GM19025 (cell line): ENCODE measurements around the gene PLCB1.
"Not testable (repeated sequence)": the region's sequence is repeated elsewhere in the genome, so short reads cannot be mapped to it uniquely, and the experiment has no call there.

Source experiments
- ATAC-seq: cut with Tn5 transposase; IDR thresholded peaks from one replicate; pipeline ENCODE4 v1.9.1; 2021; ENCODE audit warnings: mild to moderate bottlenecking, low read depth, moderate library complexity; ENCODE audit not compliant: unreplicated experiment

PLCB1 gene

DNA sequence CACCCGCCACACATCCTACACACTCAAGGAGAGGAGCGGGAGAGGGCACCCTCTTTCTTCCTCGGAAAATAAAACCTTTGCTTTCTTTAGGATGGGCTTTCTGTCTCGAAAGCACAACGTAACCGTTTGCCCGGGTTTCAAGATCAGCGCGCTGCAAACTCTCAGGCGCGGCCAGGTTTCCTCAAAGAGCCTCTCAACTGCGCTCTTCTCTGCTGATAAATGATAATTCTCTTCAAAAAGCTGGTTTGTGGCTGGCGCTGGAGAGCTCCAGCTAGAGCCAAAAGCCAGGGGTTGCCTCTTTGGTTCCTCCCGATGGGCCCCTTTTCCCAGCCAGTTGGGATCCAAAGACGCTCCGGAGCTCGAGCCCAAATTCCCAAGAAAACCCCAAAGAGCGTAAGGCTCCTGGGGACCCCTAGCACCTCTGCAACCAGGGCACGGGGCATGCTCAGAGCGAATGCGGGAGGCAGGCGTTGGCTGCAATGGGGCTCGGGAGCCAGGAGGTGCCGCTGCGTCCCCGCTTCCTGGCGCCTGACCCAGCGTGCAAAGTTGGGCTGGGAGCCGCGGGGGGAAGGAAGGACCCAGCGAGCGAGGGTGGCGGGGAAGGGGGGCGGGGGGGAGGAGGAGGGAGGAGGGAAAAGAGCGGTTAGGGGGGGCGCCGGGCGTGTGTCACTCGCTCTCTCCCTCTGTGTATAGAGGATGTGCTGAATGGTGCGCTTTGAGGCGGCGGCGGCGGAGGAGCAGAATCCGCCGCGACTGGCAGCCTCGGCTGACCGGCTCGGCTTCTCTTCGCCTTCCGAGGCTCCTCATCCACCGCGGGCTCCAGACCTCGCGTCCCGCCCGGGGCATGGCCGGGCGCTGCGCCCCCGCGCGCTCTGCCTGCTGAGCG lies at the start of gene PLCB1:
Gene PLCB1, plus strand, starts transcription at position 669 of the 886 bp plus-strand sequence. CDS start 386 bp downstream, outside the sequence.
- peak; percentile 66 for ATAC-seq

- no peak for ATAC-seq
Measured at GRCh38 chr20:8082989-8083388, 49.1 kb upstream of the PLCB1 start.

- no peak for ATAC-seq
Measured at GRCh38 chr20:8089668-8090067, 42.4 kb upstream of the PLCB1 start.

DNA sequence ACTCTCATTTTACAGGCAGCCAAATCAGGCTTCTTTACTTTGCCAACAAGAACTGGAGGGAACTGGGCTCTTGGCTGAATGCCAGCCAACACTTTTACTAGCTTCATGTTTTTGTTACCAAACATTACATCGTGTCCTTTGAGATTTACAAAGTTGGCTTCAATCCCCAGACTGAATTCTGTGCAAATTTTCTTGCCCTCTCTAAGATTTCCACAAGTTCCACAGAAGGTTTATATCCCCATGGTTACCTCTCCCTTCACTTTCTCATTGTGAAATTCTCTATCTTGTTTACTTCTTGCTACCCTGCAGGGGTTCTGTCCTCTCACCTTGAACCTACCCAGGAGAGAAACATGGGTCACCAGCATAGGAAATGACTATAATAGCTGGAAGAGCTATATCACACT lies 37.6 kb upstream of the PLCB1 start:
- no peak for ATAC-seq

DNA sequence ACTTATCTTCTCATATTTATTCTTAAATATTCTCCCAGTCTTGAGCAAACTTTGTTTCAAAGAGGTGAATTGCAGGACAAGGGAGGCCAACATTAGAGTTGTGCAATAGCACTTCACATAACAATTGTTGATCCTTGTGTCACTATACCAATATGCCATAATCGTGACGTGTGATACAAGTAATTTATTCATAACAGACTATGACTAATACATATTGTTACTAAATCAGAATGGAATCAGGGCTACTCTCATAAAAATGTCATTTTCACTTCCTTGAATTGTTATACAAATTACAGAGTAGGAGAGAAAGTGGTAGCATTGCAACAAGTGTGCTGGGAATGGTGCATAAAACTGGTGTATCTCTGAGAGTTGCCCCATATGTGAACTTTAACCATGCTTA lies 37.2 kb upstream of the PLCB1 start:
- no peak for ATAC-seq

GRCh38 chr20:8095648-8096572 lies 36.2 kb upstream of the PLCB1 start:
- no peak for ATAC-seq

GRCh38 chr20:8097307-8097706 lies 34.8 kb upstream of the PLCB1 start:
- no peak for ATAC-seq

- no peak for ATAC-seq
Measured at GRCh38 chr20:8104252-8104651, 27.8 kb upstream of the PLCB1 start.

- ATAC-seq, result not testable (repeated sequence)
Measured at GRCh38 chr20:8114612-8115011, 17.5 kb upstream of the PLCB1 start.

GRCh38 chr20:8115436-8115835 lies 16.6 kb upstream of the PLCB1 start:
- ATAC-seq, result no peak

DNA sequence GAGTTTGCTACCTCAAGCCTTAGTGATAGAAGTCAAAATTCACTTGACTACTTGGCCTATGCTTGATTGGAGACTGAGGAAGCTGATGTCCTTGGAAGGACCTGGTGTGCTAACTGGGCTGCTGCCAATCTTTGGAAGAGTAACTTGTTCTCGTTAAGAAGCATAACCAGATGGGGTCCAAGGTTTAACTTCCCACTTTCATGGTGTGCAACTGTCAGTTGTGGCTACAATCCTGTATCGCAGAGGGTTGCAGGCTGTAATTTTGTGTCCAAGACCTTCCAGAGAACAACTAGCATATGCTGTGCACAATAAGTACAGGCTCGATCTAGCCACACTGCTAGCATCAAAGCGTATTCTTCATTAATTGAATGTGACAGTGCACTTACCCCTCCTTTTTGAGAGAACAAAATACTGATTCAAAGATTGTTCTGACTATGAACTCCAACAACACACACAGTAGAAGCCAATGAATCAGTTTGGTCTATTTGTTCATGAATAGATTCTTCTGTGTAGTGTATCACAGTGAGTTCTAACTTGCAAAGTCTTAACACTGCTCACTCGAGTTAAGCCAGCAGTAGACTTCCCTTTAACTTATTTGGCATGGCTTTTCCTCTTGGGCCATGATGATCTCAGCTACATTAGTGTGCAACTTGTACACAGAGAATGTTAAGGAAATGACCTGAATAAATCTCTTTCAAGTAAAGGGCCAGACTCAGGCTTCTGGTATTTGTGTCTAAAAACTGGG lies 15.8 kb upstream of the PLCB1 start:
- no peak for ATAC-seq

DNA sequence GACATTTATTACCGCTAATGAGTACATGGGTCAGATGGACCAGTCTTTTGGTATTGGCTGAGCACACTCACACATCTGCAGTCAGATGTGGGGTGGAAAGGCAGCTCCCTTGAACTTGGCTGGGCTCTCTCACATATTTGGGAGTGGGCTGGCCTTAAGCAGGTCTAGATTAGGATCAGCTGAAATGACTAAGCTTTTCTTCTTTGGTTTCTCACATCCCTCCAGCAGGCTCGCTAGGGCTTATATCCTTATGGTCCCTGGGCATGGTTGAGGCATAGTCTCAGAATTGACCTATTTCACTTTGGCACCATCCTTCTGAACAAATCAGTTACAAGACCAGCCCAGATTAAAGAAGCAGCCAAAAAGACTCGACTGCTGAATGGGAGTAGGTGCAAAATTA lies 14.4 kb upstream of the PLCB1 start:
- no peak for ATAC-seq

GRCh38 chr20:8118039-8118438 lies 14.0 kb upstream of the PLCB1 start:
- ATAC-seq, result no peak

DNA sequence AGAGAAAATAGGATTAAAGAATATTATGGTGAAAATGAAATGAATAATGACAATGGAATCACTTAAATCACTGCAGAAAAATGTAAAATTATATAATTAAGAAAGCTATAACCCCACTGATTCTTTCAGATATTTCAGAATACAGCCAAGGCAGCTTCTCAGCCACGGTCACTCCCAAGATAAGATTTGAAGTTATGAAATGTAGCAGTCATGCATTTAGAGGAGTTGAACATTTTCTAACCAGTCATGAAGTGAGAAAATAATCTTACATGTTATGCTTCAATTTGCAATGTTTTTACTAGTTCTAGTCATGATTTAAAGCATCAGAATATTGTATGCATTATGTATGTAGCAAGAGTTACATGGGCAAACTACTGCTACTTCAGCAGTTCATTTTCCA lies 13.3 kb upstream of the PLCB1 start:
- no peak for ATAC-seq

DNA sequence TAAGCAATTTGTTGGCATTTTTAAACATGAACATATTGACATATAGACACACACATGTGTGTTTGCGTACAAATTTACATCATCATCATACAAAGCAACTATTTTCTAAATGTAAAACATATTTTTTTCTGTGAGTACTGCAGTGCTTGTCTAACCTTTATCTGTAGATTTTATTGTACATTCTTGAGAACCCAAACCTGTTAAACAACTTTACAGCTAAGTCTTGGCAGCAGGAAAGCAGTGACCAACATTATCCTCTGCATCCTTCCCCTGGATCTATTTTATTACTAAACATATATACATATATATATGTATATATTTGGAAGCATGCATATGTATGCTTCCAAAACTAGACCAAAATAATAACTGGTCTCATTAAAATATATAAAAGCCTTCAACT lies 10.4 kb upstream of the PLCB1 start:
- no peak for ATAC-seq

- no peak for ATAC-seq
Measured at GRCh38 chr20:8124639-8125038, 7.4 kb upstream of the PLCB1 start.

GRCh38 chr20:8126181-8126580 lies 5.9 kb upstream of the PLCB1 start:
- no peak for ATAC-seq

DNA sequence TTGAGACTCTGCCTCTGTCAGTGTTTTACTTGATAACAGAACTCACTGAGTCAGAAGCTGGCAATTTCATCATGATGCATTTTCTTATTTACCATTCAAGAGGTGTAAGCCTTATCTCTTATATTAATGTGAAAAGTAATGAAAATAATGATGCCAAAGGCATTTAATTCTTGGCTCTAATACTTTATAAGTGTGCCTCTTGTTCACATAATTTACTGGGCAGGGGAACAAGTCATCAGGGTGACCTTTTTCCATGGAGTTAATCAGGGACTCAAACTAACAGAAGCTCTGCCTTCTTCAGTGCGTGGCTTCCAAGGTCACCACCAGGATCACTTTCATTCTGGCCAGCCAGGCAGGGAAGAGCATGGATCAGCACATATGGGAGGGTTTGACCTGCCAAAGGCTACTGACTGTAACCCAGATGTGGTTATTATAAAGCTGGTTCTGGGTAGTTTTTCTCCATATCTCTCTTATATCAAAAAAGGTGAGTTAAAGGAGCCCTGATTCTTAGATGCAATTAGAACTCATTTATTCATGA lies 5.2 kb upstream of the PLCB1 start:
- no peak for ATAC-seq

DNA sequence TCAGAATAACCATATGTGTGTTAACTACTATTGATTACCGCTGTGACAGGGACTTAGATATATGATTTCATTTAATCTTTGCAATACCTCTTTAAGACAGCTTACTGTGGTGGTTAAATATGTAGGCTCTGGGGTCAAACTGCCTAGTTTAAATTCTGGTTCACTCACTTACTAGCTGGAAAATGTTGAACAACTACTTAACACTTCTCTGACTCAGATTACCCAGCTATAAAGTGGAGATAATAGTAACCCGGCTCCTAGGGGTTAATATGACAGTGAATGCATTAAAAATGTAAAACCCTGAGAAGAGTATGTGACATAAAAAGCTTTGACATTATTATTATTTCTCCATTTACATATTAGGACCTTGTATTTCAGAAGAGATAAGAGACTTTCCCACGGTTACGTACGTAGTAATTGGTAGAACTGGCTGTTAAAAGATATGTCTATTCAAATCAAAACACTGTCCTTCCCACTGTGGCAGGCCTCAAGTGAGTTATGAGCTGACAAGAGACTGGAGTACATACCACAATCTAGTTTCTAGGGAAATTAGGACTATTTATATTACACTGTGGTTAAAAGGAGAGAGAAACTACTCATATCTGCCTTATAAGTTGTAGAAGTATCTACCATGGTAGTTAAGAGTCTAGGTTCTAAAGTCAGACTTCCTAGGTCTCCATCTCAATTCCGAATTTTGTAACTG lies 4.4 kb upstream of the PLCB1 start:
- peak; percentile 50 for ATAC-seq
